OCI-LY1 (cell line): ENCODE results near the gene PCDHB9.

Source experiments
- EZH2 ChIP-seq: fragments of 200-600 bp; sonication (generic), shearing (Covaris generic); IDR thresholded peaks from 2 replicates; pipeline ENCODE4 v1.8.0; 2017; ENCODE audit warnings: borderline replicate concordance, mixed run types, mild to moderate bottlenecking, antibody characterized with exemption, low read length, moderate library complexity, mixed read lengths
- TF ChIP-seq, protein P1 (sequence below): fragments of 200-600 bp; sonication (generic), shearing (Covaris generic); IDR thresholded peaks from 2 replicates; pipeline ENCODE4 v1.5.1; 2017; ENCODE audit warnings: mild to moderate bottlenecking, antibody characterized with exemption, low read length, moderate library complexity, mixed read lengths

DNA sequence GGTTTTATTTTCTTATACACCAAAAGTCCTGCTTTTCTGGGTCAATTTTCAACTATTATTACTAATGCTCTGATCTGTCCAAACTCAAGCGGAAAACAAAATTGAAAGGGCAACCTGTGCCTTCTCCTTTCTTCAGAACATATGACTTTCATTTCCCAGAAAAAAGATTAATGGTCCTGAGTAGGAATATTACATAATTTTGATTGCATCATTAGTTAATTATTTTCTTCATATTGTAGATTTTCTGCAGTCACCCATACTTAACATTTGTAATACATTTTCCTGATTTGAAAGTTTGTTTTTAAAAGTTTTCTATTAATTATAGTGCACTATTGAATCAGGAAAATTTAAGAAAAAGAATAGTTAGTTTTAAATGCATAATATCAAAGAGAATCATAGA lies 11.0 kb upstream of the PCDHB9 start:
- TF ChIP-seq, protein P1, sequence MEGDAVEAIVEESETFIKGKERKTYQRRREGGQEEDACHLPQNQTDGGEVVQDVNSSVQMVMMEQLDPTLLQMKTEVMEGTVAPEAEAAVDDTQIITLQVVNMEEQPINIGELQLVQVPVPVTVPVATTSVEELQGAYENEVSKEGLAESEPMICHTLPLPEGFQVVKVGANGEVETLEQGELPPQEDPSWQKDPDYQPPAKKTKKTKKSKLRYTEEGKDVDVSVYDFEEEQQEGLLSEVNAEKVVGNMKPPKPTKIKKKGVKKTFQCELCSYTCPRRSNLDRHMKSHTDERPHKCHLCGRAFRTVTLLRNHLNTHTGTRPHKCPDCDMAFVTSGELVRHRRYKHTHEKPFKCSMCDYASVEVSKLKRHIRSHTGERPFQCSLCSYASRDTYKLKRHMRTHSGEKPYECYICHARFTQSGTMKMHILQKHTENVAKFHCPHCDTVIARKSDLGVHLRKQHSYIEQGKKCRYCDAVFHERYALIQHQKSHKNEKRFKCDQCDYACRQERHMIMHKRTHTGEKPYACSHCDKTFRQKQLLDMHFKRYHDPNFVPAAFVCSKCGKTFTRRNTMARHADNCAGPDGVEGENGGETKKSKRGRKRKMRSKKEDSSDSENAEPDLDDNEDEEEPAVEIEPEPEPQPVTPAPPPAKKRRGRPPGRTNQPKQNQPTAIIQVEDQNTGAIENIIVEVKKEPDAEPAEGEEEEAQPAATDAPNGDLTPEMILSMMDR, result no peak
- TF ChIP-seq EZH2, result no peak
